Ovary (tissue), 9 donors: ENCODE measurements around the gene GHRL. TPM values are rescaled to one million over a fixed set of nuclear protein-coding genes. Genes with fewer than 3 reads are reported as not detected.

ENCODE experiments used
- DNase-seq, 5 donors: peaks; one replicate each; pipeline ENCODE4 v3.0.0-alpha.2; 2019 to 2020
- H3K27ac ChIP-seq, 2 donors: fragments of 200-600 bp; one replicate each; pipeline versions ENCODE4 v1.5.1 to v1.8.0; 2019 to 2022
- H3K27me3 ChIP-seq: fragments of 200-600 bp; one replicate; pipeline ENCODE4 v1.8.0; 2022
- H3K36me3 ChIP-seq: fragments of 200-600 bp; sonication (generic); one replicate; pipeline ENCODE4 v1.5.1; 2019
- H3K4me1 ChIP-seq: one replicate; pipeline ENCODE4 v1.8.1; 2013; ENCODE audit warnings: mild to moderate bottlenecking, moderate library complexity; ENCODE audit not compliant: insufficient read depth
- H3K4me3 ChIP-seq: fragments of 200-600 bp; sonication (generic); one replicate; pipeline ENCODE4 v1.5.1; 2017
- H3K9me3 ChIP-seq, 2 donors: fragments of 200-600 bp in 1 of 2; sonication (generic) in 1 of 2; one replicate each; pipeline versions ENCODE4 v1.5.1 to v1.8.1; 2013 to 2019; ENCODE audit warnings: mild to moderate bottlenecking in 1 of 2, moderate library complexity in 1 of 2
- CTCF ChIP-seq, 3 donors: fragments of 450-650 bp in 2 of 3; fragments of 200-600 bp in 1 of 3; IDR thresholded peaks; one replicate each; pipeline versions ENCODE4 v1.5.1 to v1.8.0; 2016 to 2022; ENCODE audit warnings: antibody characterized with exemption in 3 of 3, mild to moderate bottlenecking in 1 of 3
- EP300 ChIP-seq: sonication (generic); formaldehyde crosslinking; IDR thresholded peaks from one replicate; pipeline ENCODE4 v1.6.1; 2017; ENCODE audit warnings: antibody characterized with exemption
- POLR2A ChIP-seq: fragments of 450-650 bp; IDR thresholded peaks from one replicate; pipeline ENCODE4 v1.6.1; 2017; ENCODE audit warnings: antibody characterized with exemption, mild to moderate bottlenecking, moderate library complexity
- WGBS, 3 donors: extraction: QIAGEN DNeasy Blood & Tissue Kit in 1 of 3; methylation state at CpG; one replicate each; pipeline versions ENCODE4 v1.1.5 to v1.1.7; 2013 to 2017; 5-methylcytosine and 5-hydroxymethylcytosine counted together
- intact Hi-C, 4 donors: fragments of 100-400 bp; cut with DNase I; formaldehyde crosslinking; loops; one replicate each; pipeline versions ENCODE4 v1.11.0 to v1.15.1; 2022 to 2023
- polyA plus RNA-seq, 2 donors: library from polyadenylated mRNA; stranded (reverse); fragments of 200-250 nt in 1 of 2; fragments of 350-450 nt in 1 of 2; fragmentation: Illumina TruSeq in 1 of 2; extraction: RNeasy Lipid Tissue Mini Kit (QIAGEN cat#74804) in 1 of 2; gene quantifications; one replicate each; pipeline ENCODE4 v1.2.3, GENCODE V29; 2013 to 2014
- total RNA-seq, 7 donors: library from RNA; depleted of rRNA in 2 of 7; stranded (reverse); fragments of >200 nt in 2 of 7; fragmentation: NEBNext Ultra II Directional in 3 of 7; extraction: Animal tissue kit (Norgen Biotek cat#: 25700) in 3 of 7; gene quantifications; one replicate each; pipeline versions ENCODE4 v1.1.0 to v1.2.4, GENCODE V29; 2016 to 2023
- donor health status: DM: no; HTN: no; CAD: no; lungs with moderate emphysema.
- donor health status: DM: no; HTN: no; CAD: no.
- donor health status: Bipolar disorder and iron deficiency.
- donor health status: DM: yes; HTN: yes; CAD: no.
- donor health status: DM: no; HTN: no; CAD: no.
- donor health status: DM: yes; HTN: yes; CAD: no.

The GHRL gene
- total and polyA plus RNA-seq, 9 donors: 0.23 to 2.4 (median 1.6) TPM

- H3K4me3 ChIP-seq: no peak overlapping the region
- H3K27me3 ChIP-seq: no peaks in the 10 kb centered on the region
- intact Hi-C loops: no loop called here
- H3K9me3 ChIP-seq: no peaks in the 10 kb centered on the region
- H3K36me3 ChIP-seq: no peaks in the 10 kb centered on the region
- WGBS, 3 donors: 82 to 98% (median 83%) methylated on average over 7 of the region's 7 CpGs
- TF ChIP-seq POLR2A (no peak), EP300 (no peak), CTCF (IDR thresholded peaks at IDR 0.05) (no peak)
- no peak for DNase-seq
- H3K27ac ChIP-seq: no peak overlapping the region
- peaks cover 4% of the 10 kb centered on the region for H3K4me1 ChIP-seq
Observed at GRCh38 chr3:10259036-10259435, 33.7 kb downstream of the GHRL start.

DNA sequence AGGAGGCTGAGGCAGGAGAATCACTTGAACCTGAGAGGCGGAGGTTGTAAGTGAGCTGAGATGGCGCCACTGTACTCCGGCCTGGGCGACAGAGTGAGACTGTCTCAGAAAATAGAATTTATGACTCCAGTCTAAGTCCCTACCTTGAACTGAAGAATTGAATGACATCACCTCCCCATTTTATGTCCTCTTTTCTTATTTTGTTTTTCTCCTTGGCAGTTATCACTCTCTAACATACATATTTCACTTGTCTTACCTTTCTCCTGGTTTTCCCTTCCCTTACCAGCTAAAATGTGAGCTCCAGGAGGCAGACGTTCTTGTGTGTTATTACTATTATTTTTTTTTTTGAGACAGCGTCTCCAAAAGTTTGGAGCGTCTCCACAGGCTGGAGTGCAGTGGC is 36.9 kb downstream of the GHRL start:
- Histone ChIP-seq H3K4me1 (peaks cover 3% of the 10 kb centered on the region), H3K9me3 (no peaks in the 10 kb centered on the region), H3K27ac (no peak overlapping the region), H3K27me3 (no peaks in the 10 kb centered on the region), H3K36me3 (no peaks in the 10 kb centered on the region), H3K4me3 (no peak overlapping the region)
- intact Hi-C loops: no loop called here
- DNase-seq: no peak
- WGBS, 3 donors: 70 to 81% (median 80%) methylated on average over 7 of the region's 7 CpGs
- TF ChIP-seq EP300 (no peak), POLR2A (no peak), CTCF (IDR thresholded peaks at IDR 0.05) (no peak)

GRCh38 chr3:10253731-10254130 is 39.0 kb downstream of the GHRL start:
- no peak for DNase-seq
- 83 to 94% (median 90%) methylated on average over 3 of the region's 3 CpGs for WGBS, 3 donors
- no peaks in the 10 kb centered on the region for H3K9me3 ChIP-seq
- intact Hi-C loops: no loop called here
- no peaks in the 10 kb centered on the region for H3K27me3 ChIP-seq
- no peak overlapping the region for H3K27ac ChIP-seq
- H3K36me3 ChIP-seq: no peaks in the 10 kb centered on the region
- H3K4me1 ChIP-seq: peaks cover 9% of the 10 kb centered on the region
- no peak overlapping the region for H3K4me3 ChIP-seq
- TF ChIP-seq CTCF (IDR thresholded peaks at IDR 0.05) (no peak), EP300 (no peak), POLR2A (no peak)

DNA sequence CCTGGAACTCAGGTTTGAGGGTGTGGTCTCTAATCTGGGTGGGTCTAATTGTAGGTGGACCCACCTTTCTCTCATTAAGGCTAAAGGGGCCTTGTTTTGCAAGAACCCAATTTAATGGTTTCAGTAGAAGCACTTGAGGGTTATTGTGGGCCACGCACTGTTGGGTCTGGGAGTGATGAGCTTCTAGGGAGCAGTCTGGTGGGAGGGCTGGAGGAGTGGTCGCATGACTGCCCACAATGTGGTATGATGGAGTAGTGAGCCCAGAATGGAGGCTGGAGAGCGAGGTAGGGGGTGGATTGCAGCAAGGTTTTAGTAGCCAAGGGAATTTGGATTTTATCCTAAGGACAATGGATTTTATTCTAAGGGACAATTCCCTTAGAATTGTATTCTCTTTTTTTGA is 41.7 kb downstream of the GHRL start:
- H3K27ac ChIP-seq: no peak overlapping the region
- no peak for DNase-seq
- TF ChIP-seq EP300: no peak
- TF ChIP-seq POLR2A: no peak
- TF ChIP-seq CTCF (IDR thresholded peaks at IDR 0.05): no peak
- intact Hi-C loops: no loop called here
- no peak overlapping the region for H3K4me3 ChIP-seq
- no peaks in the 10 kb centered on the region for H3K9me3 ChIP-seq
- 80 to 81% (median 80%) methylated on average over 3 of the region's 3 CpGs for WGBS, 3 donors
- peaks cover 9% of the 10 kb centered on the region for H3K4me1 ChIP-seq
- H3K36me3 ChIP-seq: no peaks in the 10 kb centered on the region
- H3K27me3 ChIP-seq: no peaks in the 10 kb centered on the region

- TF ChIP-seq POLR2A (no peak), EP300 (no peak), CTCF (IDR thresholded peaks at IDR 0.05) (no peak)
- Histone ChIP-seq H3K4me3 (peak overlapping the region; percentile 75), H3K9me3 (no peaks in the 10 kb centered on the region), H3K27ac (no peak overlapping the region), H3K27me3 (no peaks in the 10 kb centered on the region), H3K36me3 (no peaks in the 10 kb centered on the region), H3K4me1 (peaks cover 9% of the 10 kb centered on the region)
- 11 to 16% (median 14%) methylated on average over 3 of the region's 3 CpGs for WGBS, 3 donors
- intact Hi-C loops: no loop called here
- DNase-seq: no peak
Observed at GRCh38 chr3:10249833-10250232, 42.9 kb downstream of the GHRL start.
